B cell (primary cell): ENCODE results near the gene CHMP6. TPM values are rescaled to one million over a fixed set of nuclear protein-coding genes. Genes with fewer than 3 reads are reported as not detected.

Experiments
- ATAC-seq: fragments of 200-7000 bp; cut with Tn5 transposase; one replicate; pipeline ENCODE4 v1.10.0; 2021; ENCODE audit warnings: low read depth, mild to moderate bottlenecking, moderate number of reproducible peaks, moderate library complexity
- CTCF ChIA-PET: fragments of 350-600 bp; sonication (Branson Sonifier 250); formaldehyde crosslinking; loops from one replicate; lab custom pipeline; 2021; ENCODE audit warnings: antibody characterized with exemption, inconsistent platforms; lab: Charles Lee
- POLR2A ChIA-PET: fragments of 350-600 bp; sonication (Branson Sonifier 250); formaldehyde crosslinking; loops from one replicate; lab custom pipeline; 2021; ENCODE audit warnings: antibody characterized with exemption; lab: Charles Lee
- DNase-seq: peaks from one replicate; pipeline ENCODE4 v3.0.0; 2013
- H2AFZ ChIP-seq: 2 replicates; pipeline ENCODE4 v1.6.1; 2012; ENCODE audit warnings: mild to moderate bottlenecking, low read depth, low read length; ENCODE audit not compliant: insufficient read depth, poor library complexity, severe bottlenecking
- H3K27ac ChIP-seq, 2 donors: 1 replicate in 1 of 2; 2 replicates in 1 of 2; pipeline ENCODE4 v1.5.1; 2012 to 2013; ENCODE audit warnings: low read length in 2 of 2, mild to moderate bottlenecking in 2 of 2, moderate library complexity in 1 of 2
- H3K27me3 ChIP-seq, 4 experiments: fragments of 200-600 bp in 1 of 4; sonication (generic) in 1 of 4; replicated peaks in 1 of 4; 1 replicate in 2 of 4; 2 replicates in 2 of 4; pipeline versions ENCODE4 v1.6.1 to v1.7.0; 2013 to 2016; ENCODE audit warnings: low read length in 3 of 4, mild to moderate bottlenecking in 2 of 4, mixed read lengths in 1 of 4, moderate library complexity in 1 of 4; ENCODE audit not compliant: insufficient read depth in 4 of 4, control insufficient read depth in 3 of 4; ENCODE audit errors: control extremely low read depth in 1 of 4
- H3K36me3 ChIP-seq, 2 experiments: replicated peaks in 1 of 2; 1 replicate in 1 of 2; 2 replicates in 1 of 2; pipeline versions ENCODE4 v1.6.1 to v1.7.1; 2013; ENCODE audit warnings: low read length in 1 of 2; ENCODE audit not compliant: insufficient read depth in 2 of 2, control insufficient read depth in 1 of 2; ENCODE audit errors: control extremely low read depth in 1 of 2, extremely low read depth in 1 of 2
- H3K4me1 ChIP-seq, 2 donors: fragments of 200-600 bp in 1 of 2; sonication (generic) in 1 of 2; 1 replicate in 1 of 2; 2 replicates in 1 of 2; pipeline versions ENCODE4 v1.5.1 to v1.6.1; 2013 to 2017; ENCODE audit warnings: low read length in 2 of 2; ENCODE audit not compliant: control insufficient read depth in 2 of 2, insufficient read depth in 2 of 2
- H3K4me2 ChIP-seq: replicated peaks from 2 replicates; pipeline ENCODE3; 2012; ENCODE audit warnings: mild to moderate bottlenecking, low read depth, low read length; ENCODE audit not compliant: poor library complexity, severe bottlenecking
- H3K4me3 ChIP-seq, 5 experiments: fragments of 200-600 bp in 1 of 5; sonication (generic) in 1 of 5; 1 replicate in 3 of 5; 2 replicates in 2 of 5; pipeline versions ENCODE4 v1.5.1 to v1.7.0; 2011 to 2016; ENCODE audit warnings: low read length in 4 of 5, mild to moderate bottlenecking in 4 of 5, low read depth in 2 of 5, control low read depth in 1 of 5, moderate library complexity in 1 of 5; ENCODE audit not compliant: insufficient read depth in 1 of 5; ENCODE audit errors: control extremely low read depth in 1 of 5, extremely low read depth in 1 of 5
- H3K79me2 ChIP-seq: fragments of 200-600 bp; sonication (generic); one replicate; pipeline ENCODE4 v1.6.0; 2016; ENCODE audit warnings: low read length; ENCODE audit not compliant: control insufficient read depth, insufficient read depth
- H3K9ac ChIP-seq: fragments of 200-600 bp; sonication (generic); 2 replicates; pipeline ENCODE4 v1.6.1; 2017; ENCODE audit warnings: mild to moderate bottlenecking, low read length, moderate library complexity
- H3K9me3 ChIP-seq, 3 donors: one replicate each; pipeline versions ENCODE4 v1.6.1 to v1.7.1; 2013; ENCODE audit warnings: low read length in 2 of 3; ENCODE audit not compliant: control insufficient read depth in 2 of 3, insufficient read depth in 1 of 3; ENCODE audit errors: control extremely low read depth in 1 of 3
- H4K20me1 ChIP-seq: 2 replicates; pipeline ENCODE4 v1.6.0; 2012; ENCODE audit warnings: mild to moderate bottlenecking, low read length; ENCODE audit not compliant: insufficient read depth, control insufficient read depth, poor library complexity, severe bottlenecking
- H3K27ac Mint-ChIP-seq: one replicate; pipeline ENCODE4 v1.8.0; 2021; ENCODE audit warnings: mixed read lengths
- H3K27me3 Mint-ChIP-seq: one replicate; pipeline ENCODE4 v1.8.0; 2021; ENCODE audit warnings: mixed read lengths
- H3K4me1 Mint-ChIP-seq: one replicate; pipeline ENCODE4 v1.8.0; 2021; ENCODE audit warnings: mixed read lengths
- H3K4me3 Mint-ChIP-seq: one replicate; pipeline ENCODE4 v1.8.0; 2021; ENCODE audit warnings: mixed read lengths
- H3K9me3 Mint-ChIP-seq: one replicate; pipeline ENCODE4 v1.8.0; 2022; ENCODE audit warnings: mixed read lengths; ENCODE audit not compliant: insufficient read depth
- CTCF ChIP-seq: fragments of 200-600 bp; IDR thresholded peaks from one replicate; pipeline ENCODE4 v1.8.0; 2022; ENCODE audit warnings: antibody characterized with exemption, mild to moderate bottlenecking
- EZH2 ChIP-seq: IDR thresholded peaks from 2 replicates; pipeline ENCODE4 v1.6.1; 2012; ENCODE audit warnings: borderline replicate concordance, low read depth, mild to moderate bottlenecking, moderate library complexity, low read length; ENCODE audit not compliant: insufficient read depth, poor library complexity, severe bottlenecking
- WGBS: methylation state at CpG from one replicate; pipeline ENCODE4 v1.1.5; 2013; ENCODE audit warnings: missing lambda C conversion rate; ENCODE audit not compliant: insufficient coverage; 5-methylcytosine and 5-hydroxymethylcytosine counted together
- intact Hi-C: fragments of 100-400 bp; cut with micrococcal nuclease; formaldehyde crosslinking; loops from one replicate; pipeline ENCODE4 v1.10.0; 2022
- polyA plus RNA-seq: library from polyadenylated mRNA; depleted of rRNA; stranded (reverse); fragments of >200 nt; gene quantifications from 2 replicates; pipeline ENCODE4 v1.2.3, GENCODE V29; 2012
- total RNA-seq, 2 donors: library from RNA; stranded (reverse); fragments of 120-200 nt in 1 of 2; gene quantifications; 1 replicate in 1 of 2; 2 replicates in 1 of 2; pipeline versions ENCODE4 v1.2.3 to v1.2.4, GENCODE V29; 2013 to 2022

CHMP6 gene
- total and polyA plus RNA-seq, 2 donors (not counting 1 experiment from before 2014, with no cell fraction given) = 21.2 to 46.2 TPM

- H3K36me3 ChIP-seq = peaks cover 0 to 4% of the 10 kb centered on the region in 2 experiments
- ChIA-PET CTCF (interaction anchor here (0.6 to 4.3 kb wide), 12 partner anchors 15 to 627 kb away, joined by 3 to 35 read pairs (median 4); no protein-coding TSS in a partner anchor), POLR2A (interaction anchor here (0.5 to 1.4 kb wide), 4 partner anchors 13 to 496 kb away, joined by 3 to 7 read pairs (median 5); no protein-coding TSS in a partner anchor)
- TF ChIP-seq CTCF = no peak
- TF ChIP-seq EZH2 = no peak
- Mint-ChIP-seq H3K27ac (peak overlapping the region; percentile 97), H3K27me3 (no peaks in the 10 kb centered on the region), H3K9me3 (no peaks in the 10 kb centered on the region), H3K4me3 (peak overlapping the region; percentile 77), H3K4me1 (peaks cover 26% of the 10 kb centered on the region)
- no peak overlapping the region for H3K4me3 ChIP-seq
- H3K27me3 ChIP-seq = no peaks in the 10 kb centered on the region
- no peak for DNase-seq
- peaks cover 28 to 44% of the 10 kb centered on the region in 2 donors for H3K4me1 ChIP-seq
- H4K20me1 ChIP-seq = no peaks in the 10 kb centered on the region
- ATAC-seq = no peak
- no peak overlapping the region for H3K9ac ChIP-seq
- intact Hi-C loops = loop anchor here (1.0 kb wide), 1 partner anchor 14 kb away; no protein-coding TSS in a partner anchor
- H3K27ac ChIP-seq = peak overlapping the region in 1 of 2 donors; percentile 84
- H3K9me3 ChIP-seq = peaks cover 0 to 3% (median 0%) of the 10 kb centered on the region in 3 donors
- WGBS = 91% methylated on average over 24 of the region's 29 CpGs
- no peaks in the 10 kb centered on the region for H3K79me2 ChIP-seq
- peak overlapping the region; percentile 47 for H3K4me2 ChIP-seq
- H2AFZ ChIP-seq = peak overlapping the region; percentile 71
These were observed 35.1 kb upstream of the CHMP6 start for GRCh38 chr17:80956321-80957190.
